Neuronal stem cell (in vitro differentiated cells): ENCODE results near the gene SERPINA3.

Experiments used
- DNase-seq: peaks from one replicate; pipeline ENCODE4 v3.0.0-alpha.2; 2013; ENCODE audit warnings: low spot score
- H2AFZ ChIP-seq: one replicate; pipeline ENCODE4 v1.6.1; 2013; ENCODE audit warnings: mild to moderate bottlenecking, low read length, inconsistent platforms
- H2AK5ac ChIP-seq: 2 replicates; pipeline ENCODE4 v1.6.1; 2013; ENCODE audit warnings: low read depth, mild to moderate bottlenecking, inconsistent platforms, low read length, moderate library complexity, mixed read lengths
- H2BK120ac ChIP-seq: 2 replicates; pipeline ENCODE4 v1.6.1; 2013; ENCODE audit warnings: low read depth, mild to moderate bottlenecking, inconsistent platforms, low read length, moderate library complexity, mixed read lengths
- H2BK12ac ChIP-seq: one replicate; pipeline ENCODE4 v1.6.1; 2013; ENCODE audit warnings: low read length, inconsistent platforms
- H2BK15ac ChIP-seq: 2 replicates; pipeline ENCODE4 v1.6.1; 2013; ENCODE audit warnings: mild to moderate bottlenecking, low read length, inconsistent platforms, mixed read lengths
- H2BK5ac ChIP-seq: one replicate; pipeline ENCODE4 v1.6.1; 2013; ENCODE audit warnings: inconsistent platforms, mild to moderate bottlenecking, low read length, moderate library complexity
- H3K14ac ChIP-seq: one replicate; pipeline ENCODE4 v1.6.1; 2013; ENCODE audit warnings: low read length, inconsistent platforms
- H3K18ac ChIP-seq: 2 replicates; pipeline ENCODE4 v1.6.1; 2013; ENCODE audit warnings: low read length, inconsistent platforms
- H3K23ac ChIP-seq: 2 replicates; pipeline ENCODE4 v1.6.1; 2013; ENCODE audit warnings: low read depth, mild to moderate bottlenecking, mixed read lengths, low read length, inconsistent platforms; ENCODE audit not compliant: poor library complexity
- H3K27ac ChIP-seq: replicated peaks from 3 replicates; pipeline ENCODE4 v1.5.1; 2013; ENCODE audit warnings: low read length, inconsistent platforms
- H3K27me3 ChIP-seq, 3 experiments: 2 replicates each; pipeline ENCODE4 v1.6.1; 2013; ENCODE audit warnings: low read length in 3 of 3, mild to moderate bottlenecking in 2 of 3, inconsistent platforms in 1 of 3, low read depth in 1 of 3, mixed read lengths in 1 of 3, moderate library complexity in 1 of 3; ENCODE audit not compliant: control insufficient read depth in 3 of 3, insufficient read depth in 3 of 3
- H3K36me3 ChIP-seq, 2 donors: replicated peaks in 1 of 2; 2 replicates each; pipeline ENCODE4 v1.6.1; 2013; ENCODE audit warnings: low read length in 2 of 2; ENCODE audit not compliant: control insufficient read depth in 2 of 2, insufficient read depth in 2 of 2
- H3K4ac ChIP-seq: 2 replicates; pipeline ENCODE4 v1.6.1; 2013; ENCODE audit warnings: inconsistent platforms, mild to moderate bottlenecking, low read length, moderate library complexity
- H3K4me1 ChIP-seq, 2 donors: 1 replicate in 1 of 2; 2 replicates in 1 of 2; pipeline ENCODE4 v1.6.1; 2013; ENCODE audit warnings: low read length in 2 of 2, low read depth in 1 of 2; ENCODE audit not compliant: control insufficient read depth in 2 of 2, insufficient read depth in 1 of 2
- H3K4me2 ChIP-seq: one replicate; pipeline ENCODE4 v1.6.1; 2013; ENCODE audit warnings: mild to moderate bottlenecking, low read length, inconsistent platforms; ENCODE audit not compliant: insufficient read depth, poor library complexity, severe bottlenecking
- H3K4me3 ChIP-seq, 2 donors: 2 replicates each; pipeline ENCODE4 v1.5.1; 2013; ENCODE audit warnings: low read length in 2 of 2, mild to moderate bottlenecking in 2 of 2, inconsistent platforms in 1 of 2, moderate library complexity in 1 of 2
- H3K79me1 ChIP-seq: one replicate; pipeline ENCODE4 v1.6.1; 2013; ENCODE audit warnings: low read depth, mild to moderate bottlenecking, inconsistent platforms, low read length, moderate library complexity
- H3K9ac ChIP-seq: one replicate; pipeline ENCODE4 v1.6.1; 2013; ENCODE audit warnings: mild to moderate bottlenecking, low read depth, low read length, inconsistent platforms; ENCODE audit not compliant: poor library complexity
- H3K9me3 ChIP-seq, 2 donors: replicated peaks in 1 of 2; 2 replicates each; pipeline versions ENCODE3 to v1.6.1; 2013; ENCODE audit warnings: low read length in 2 of 2, mild to moderate bottlenecking in 2 of 2, inconsistent platforms in 1 of 2, low read depth in 1 of 2, mixed read lengths in 1 of 2, moderate library complexity in 1 of 2; ENCODE audit not compliant: control insufficient read depth in 2 of 2, insufficient read depth in 1 of 2
- H4K8ac ChIP-seq: one replicate; pipeline ENCODE4 v1.6.1; 2013; ENCODE audit warnings: low read depth, mild to moderate bottlenecking, inconsistent platforms, low read length, moderate library complexity
- H4K91ac ChIP-seq: one replicate; pipeline ENCODE4 v1.6.1; 2013; ENCODE audit warnings: low read length, low read depth, mild to moderate bottlenecking, inconsistent platforms; ENCODE audit not compliant: poor library complexity
- WGBS, 2 donors: extraction: QIAGEN DNeasy Blood & Tissue Kit; methylation state at CpG; one replicate each; pipeline ENCODE4 v1.1.7; 2013; ENCODE audit warnings: missing lambda C conversion rate in 2 of 2, mixed read lengths in 1 of 2; ENCODE audit not compliant: insufficient read length in 2 of 2, insufficient replicate concordance in 1 of 2; ENCODE audit errors: extremely low coverage in 2 of 2; 5-methylcytosine and 5-hydroxymethylcytosine counted together

SERPINA3 gene

GRCh38 chr14:94623422-94623809 is 11.2 kb downstream of the SERPINA3 start:
- no CpG with 5 or more reads among the region's 4 CpGs for WGBS, 2 donors
- Histone ChIP-seq H3K14ac (no peak overlapping the region), H4K91ac (no peak overlapping the region), H2BK15ac (no peak overlapping the region), H3K4me1 (peaks cover 0 to 4% of the 10 kb centered on the region in 2 donors), H3K4me2 (no peak overlapping the region), H2BK5ac (no peak overlapping the region), H3K27me3 (no peaks in the 10 kb centered on the region), H2AFZ (no peak overlapping the region), H3K4ac (no peak overlapping the region), H3K9ac (no peak overlapping the region), H2BK120ac (peak overlapping the region; percentile 64), H3K79me1 (no peaks in the 10 kb centered on the region), H3K9me3 (peaks cover 3 to 5% of the 10 kb centered on the region in 2 donors), H3K23ac (no peak overlapping the region), H4K8ac (no peak overlapping the region), H2BK12ac (no peak overlapping the region), H3K27ac (no peak overlapping the region), H3K4me3 (no peak overlapping the region), H2AK5ac (no peak overlapping the region), H3K36me3 (no peaks in the 10 kb centered on the region), H3K18ac (peak overlapping the region; percentile 20)
- DNase-seq = no peak

DNA sequence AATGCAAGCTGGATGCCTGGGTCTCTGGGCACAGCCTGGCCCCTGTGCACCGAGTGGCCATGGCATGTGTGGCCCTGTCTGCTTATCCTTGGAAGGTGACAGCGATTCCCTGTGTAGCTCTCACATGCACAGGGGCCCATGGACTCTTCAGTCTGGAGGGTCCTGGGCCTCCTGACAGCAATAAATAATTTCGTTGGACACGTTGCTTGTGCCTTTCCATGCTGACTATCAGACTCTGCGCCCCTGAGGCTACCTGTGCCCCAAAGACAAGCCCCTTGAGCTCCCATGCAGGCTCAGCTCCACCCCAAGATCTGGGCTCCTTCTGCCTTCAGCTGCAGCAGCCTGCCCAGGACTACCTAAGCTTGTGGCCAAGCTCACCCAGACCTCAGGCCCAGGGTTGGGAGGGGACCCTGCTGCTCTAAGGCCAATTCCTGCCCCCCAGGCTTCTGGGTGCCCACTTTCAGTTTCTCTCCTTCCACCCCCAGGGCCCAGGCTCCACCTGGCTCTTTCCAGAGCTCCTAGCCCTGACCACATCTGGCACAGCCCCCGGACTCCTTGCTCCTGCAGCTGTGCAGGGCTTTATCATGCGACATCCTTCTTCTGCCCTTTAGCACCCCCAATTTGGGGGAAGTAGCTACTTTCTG is 11.8 kb downstream of the SERPINA3 start:
- no peak overlapping the region for H3K23ac ChIP-seq
- H3K27ac ChIP-seq = no peak overlapping the region
- H4K8ac ChIP-seq = no peak overlapping the region
- no peaks in the 10 kb centered on the region for H3K27me3 ChIP-seq
- H4K91ac ChIP-seq = no peak overlapping the region
- peaks cover 0 to 2% of the 10 kb centered on the region in 2 donors for H3K9me3 ChIP-seq
- H3K9ac ChIP-seq = no peak overlapping the region
- H3K36me3 ChIP-seq = no peaks in the 10 kb centered on the region
- no peak overlapping the region for H2AK5ac ChIP-seq
- H2BK15ac ChIP-seq = no peak overlapping the region
- WGBS, 2 donors = no CpG with 5 or more reads among the region's 7 CpGs
- peak overlapping the region; percentile 42 for H3K14ac ChIP-seq
- no peak overlapping the region for H2AFZ ChIP-seq
- H3K18ac ChIP-seq = peak overlapping the region; percentile 58
- peak overlapping the region; percentile 64 for H2BK120ac ChIP-seq
- no peak overlapping the region for H3K4ac ChIP-seq
- no peak overlapping the region for H3K4me3 ChIP-seq
- H2BK5ac ChIP-seq = no peak overlapping the region
- no peak for DNase-seq
- no peaks in the 10 kb centered on the region for H3K79me1 ChIP-seq
- no peak overlapping the region for H2BK12ac ChIP-seq
- peaks cover 0 to 4% of the 10 kb centered on the region in 2 donors for H3K4me1 ChIP-seq
- H3K4me2 ChIP-seq = no peak overlapping the region

DNA sequence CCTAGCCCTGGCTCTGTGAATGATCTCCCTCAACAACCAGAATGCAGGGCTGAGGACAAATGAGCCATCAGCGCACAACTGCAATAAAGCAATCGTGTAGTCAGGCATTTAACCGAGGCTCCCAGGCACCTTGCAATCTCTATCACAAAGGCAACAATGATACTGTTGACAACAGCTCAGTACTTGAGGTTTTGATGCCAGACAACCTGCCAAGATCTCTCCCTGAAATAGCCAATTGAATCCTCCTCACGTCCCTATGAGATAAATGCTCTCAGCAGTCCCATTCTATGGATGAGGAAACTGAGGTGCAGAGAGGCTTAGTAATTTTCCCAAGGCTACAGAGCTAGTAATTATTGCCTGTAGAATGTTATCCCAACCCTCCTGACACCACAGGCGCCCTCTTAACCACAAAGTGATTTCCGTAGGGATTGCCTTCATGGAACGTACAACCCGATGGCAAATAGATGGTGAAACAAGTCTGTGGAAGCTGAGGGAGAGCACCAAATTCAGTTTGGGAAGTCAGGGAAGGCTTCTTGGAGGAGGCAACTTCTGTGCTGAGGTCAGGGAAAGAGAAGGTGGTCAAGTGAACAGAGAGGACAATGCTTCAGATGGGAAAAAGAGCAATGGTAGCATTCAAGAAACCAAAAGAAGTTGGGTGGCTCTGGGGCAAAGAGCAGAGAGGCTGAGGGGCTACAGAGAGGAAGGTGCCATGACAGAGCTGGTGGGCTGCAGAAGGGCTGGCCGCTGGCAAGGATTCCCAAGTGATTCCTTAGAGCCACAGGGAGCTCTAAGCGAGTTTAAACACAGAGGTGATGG is 12.6 kb downstream of the SERPINA3 start:
- DNase-seq = no peak
- no peak overlapping the region for H3K23ac ChIP-seq
- no CpG with 5 or more reads among the region's 10 CpGs for WGBS, 2 donors

DNA sequence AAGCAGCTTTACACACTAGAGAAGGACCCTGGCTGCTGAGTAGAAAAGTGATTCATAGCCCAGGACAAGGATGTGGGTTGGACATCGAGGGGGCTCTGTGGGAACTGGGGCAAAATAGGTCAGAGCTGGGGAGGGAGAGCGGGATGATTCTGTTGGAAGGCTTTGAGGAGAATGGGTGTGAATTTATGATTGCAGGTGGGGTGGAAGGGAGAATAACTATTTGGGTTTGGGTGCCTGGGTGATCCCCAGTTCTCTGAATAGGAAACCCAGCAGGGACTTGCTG is 13.1 kb downstream of the SERPINA3 start:
- no peak overlapping the region for H2BK5ac ChIP-seq
- H4K91ac ChIP-seq = no peak overlapping the region
- no peak for DNase-seq
- H2BK12ac ChIP-seq = no peak overlapping the region
- H3K4me1 ChIP-seq = peaks cover 0 to 4% of the 10 kb centered on the region in 2 donors
- H3K4ac ChIP-seq = no peak overlapping the region
- H3K27me3 ChIP-seq = no peaks in the 10 kb centered on the region
- H3K27ac ChIP-seq = no peak overlapping the region
- H3K18ac ChIP-seq = no peak overlapping the region
- no peak overlapping the region for H2BK15ac ChIP-seq
- H3K4me2 ChIP-seq = no peak overlapping the region
- WGBS, 2 donors = no CpG with 5 or more reads among the region's 2 CpGs
- H4K8ac ChIP-seq = no peak overlapping the region
- H3K14ac ChIP-seq = no peak overlapping the region
- H3K9ac ChIP-seq = no peak overlapping the region
- H2BK120ac ChIP-seq = no peak overlapping the region
- no peak overlapping the region for H3K23ac ChIP-seq
- no peaks in the 10 kb centered on the region for H3K9me3 ChIP-seq
- no peaks in the 10 kb centered on the region for H3K36me3 ChIP-seq
- no peak overlapping the region for H2AK5ac ChIP-seq
- no peak overlapping the region for H2AFZ ChIP-seq
- no peaks in the 10 kb centered on the region for H3K79me1 ChIP-seq
- H3K4me3 ChIP-seq = no peak overlapping the region

More for the DNA sequence above, 12.6 kb downstream of the SERPINA3 start:
- no peaks in the 10 kb centered on the region for H3K9me3 ChIP-seq
- H3K14ac ChIP-seq = no peak overlapping the region
- peaks cover 0 to 4% of the 10 kb centered on the region in 2 donors for H3K4me1 ChIP-seq
- no peak overlapping the region for H3K4ac ChIP-seq
- H3K4me3 ChIP-seq = no peak overlapping the region
- H3K4me2 ChIP-seq = no peak overlapping the region
- no peak overlapping the region for H3K9ac ChIP-seq
- H3K36me3 ChIP-seq = no peaks in the 10 kb centered on the region
- no peak overlapping the region for H2BK15ac ChIP-seq
- no peak overlapping the region for H2BK12ac ChIP-seq
- H3K79me1 ChIP-seq = no peaks in the 10 kb centered on the region
- no peak overlapping the region for H2AFZ ChIP-seq
- H2BK120ac ChIP-seq = no peak overlapping the region
- no peaks in the 10 kb centered on the region for H3K27me3 ChIP-seq
- H2BK5ac ChIP-seq = no peak overlapping the region
- H4K8ac ChIP-seq = no peak overlapping the region
- no peak overlapping the region for H4K91ac ChIP-seq
- H2AK5ac ChIP-seq = no peak overlapping the region
- no peak overlapping the region for H3K18ac ChIP-seq
- no peak overlapping the region for H3K27ac ChIP-seq
